ENCODE measurements around the gene CEP250. TPM values are rescaled to one million over a fixed set of nuclear protein-coding genes. Genes with fewer than 3 reads are reported as not detected.

Gene CEP250
- total RNA-seq, 1 donor from 2014 or later: 32.0 TPM

GRCh38 chr20:35489717-35490116 is 34.3 kb downstream of the CEP250 start:
- DNase-seq (ENCODE audit: extremely low read depth, low read depth, low spot score): no peak

- DNase-seq (ENCODE audit: extremely low read depth, low read depth, low spot score): no peak
Observed at GRCh38 chr20:35490736-35491181, 35.4 kb downstream of the CEP250 start.

- no peak for DNase-seq (ENCODE audit: extremely low read depth, low read depth, low spot score)
Observed at GRCh38 chr20:35491823-35492222, 36.4 kb downstream of the CEP250 start.

- no peak for DNase-seq (ENCODE audit: extremely low read depth, low read depth, low spot score)
Observed at GRCh38 chr20:35492352-35492751, 37.0 kb downstream of the CEP250 start.

- no peak for DNase-seq (ENCODE audit: extremely low read depth, low read depth, low spot score)
Observed at GRCh38 chr20:35496481-35496880, 41.1 kb downstream of the CEP250 start.

GRCh38 chr20:35497320-35497719 is 41.9 kb downstream of the CEP250 start:
- no peak for DNase-seq (ENCODE audit: extremely low read depth, low read depth, low spot score)

GRCh38 chr20:35497780-35498189 is 42.4 kb downstream of the CEP250 start:
- DNase-seq (ENCODE audit: extremely low read depth, low read depth, low spot score): no peak

GRCh38 chr20:35499271-35499670 is 43.9 kb downstream of the CEP250 start:
- DNase-seq (ENCODE audit: extremely low read depth, low read depth, low spot score): no peak

- DNase-seq (ENCODE audit: extremely low read depth, low read depth, low spot score): no peak
Observed at GRCh38 chr20:35502352-35502751, 47.0 kb downstream of the CEP250 start.

GRCh38 chr20:35503281-35503680 is 47.9 kb downstream of the CEP250 start:
- no peak for DNase-seq (ENCODE audit: extremely low read depth, low read depth, low spot score)

GRCh38 chr20:35503841-35504561 is 48.6 kb downstream of the CEP250 start:
- DNase-seq (ENCODE audit: extremely low read depth, low read depth, low spot score): no peak

- no peak for DNase-seq (ENCODE audit: extremely low read depth, low read depth, low spot score)
Observed at GRCh38 chr20:35504751-35505150, 49.4 kb downstream of the CEP250 start.

- DNase-seq (ENCODE audit: extremely low read depth, low read depth, low spot score): no peak
Observed at GRCh38 chr20:35506179-35506578, 50.8 kb downstream of the CEP250 start.

- DNase-seq (ENCODE audit: extremely low read depth, low read depth, low spot score): no peak
Observed at GRCh38 chr20:35506872-35507638, 51.7 kb downstream of the CEP250 start.

- no peak for DNase-seq (ENCODE audit: extremely low read depth, low read depth, low spot score)
Observed at GRCh38 chr20:35508493-35509218, 53.3 kb downstream of the CEP250 start.

GRCh38 chr20:35510951-35511735 is 55.7 kb downstream of the CEP250 start:
- no peak for DNase-seq (ENCODE audit: extremely low read depth, low read depth, low spot score)

GRCh38 chr20:35511814-35512420 is 56.5 kb downstream of the CEP250 start:
- no peak for DNase-seq (ENCODE audit: extremely low read depth, low read depth, low spot score)

GRCh38 chr20:35514371-35514932 is 59.1 kb downstream of the CEP250 start:
- no peak for DNase-seq (ENCODE audit: extremely low read depth, low read depth, low spot score)

- no peak for DNase-seq (ENCODE audit: extremely low read depth, low read depth, low spot score)
Observed at GRCh38 chr20:35515341-35515740, 59.9 kb downstream of the CEP250 start.

All from glomerular endothelial cell (primary cell).